Aorta (tissue), 5 donors: Measurements from ENCODE around the gene KDM5B. TPM values are rescaled to one million over a fixed set of nuclear protein-coding genes. Genes with fewer than 3 reads are reported as not detected.

Experiments used
- ATAC-seq: fragments of 200-7000 bp; cut with Tn5 transposase; one replicate; pipeline ENCODE4 v1.9.1; 2022; ENCODE audit warnings: moderate library complexity; ENCODE audit not compliant: low FRiP score
- DNase-seq, 2 donors: peaks; one replicate each; pipeline ENCODE4 v3.0.0-alpha.2; 2020
- H3K27ac ChIP-seq, 2 donors: one replicate each; pipeline ENCODE4 v1.5.1; 2013; ENCODE audit warnings: low read length in 2 of 2, mild to moderate bottlenecking in 2 of 2, moderate library complexity in 2 of 2, control low read depth in 1 of 2, inconsistent platforms in 1 of 2, low read depth in 1 of 2
- H3K27me3 ChIP-seq, 2 donors: one replicate each; pipeline ENCODE4 v1.6.1; 2013; ENCODE audit warnings: control low read depth in 1 of 2, low read length in 1 of 2, mild to moderate bottlenecking in 1 of 2, moderate library complexity in 1 of 2; ENCODE audit not compliant: insufficient read depth in 2 of 2, control insufficient read depth in 1 of 2
- H3K36me3 ChIP-seq, 2 donors: one replicate each; pipeline ENCODE4 v1.6.1; 2013; ENCODE audit warnings: control low read depth in 1 of 2, low read length in 1 of 2, mild to moderate bottlenecking in 1 of 2; ENCODE audit not compliant: insufficient read depth in 2 of 2, control insufficient read depth in 1 of 2
- H3K4me1 ChIP-seq, 2 donors: one replicate each; pipeline ENCODE4 v1.6.1; 2013; ENCODE audit warnings: low read length in 2 of 2, control low read depth in 1 of 2, mild to moderate bottlenecking in 1 of 2, moderate library complexity in 1 of 2; ENCODE audit not compliant: insufficient read depth in 2 of 2, control insufficient read depth in 1 of 2
- H3K4me3 ChIP-seq, 2 donors: one replicate each; pipeline ENCODE4 v1.5.1; 2013; ENCODE audit warnings: low read length in 2 of 2, control low read depth in 1 of 2, mild to moderate bottlenecking in 1 of 2
- H3K9me3 ChIP-seq: one replicate; pipeline ENCODE4 v1.6.1; 2013; ENCODE audit warnings: mild to moderate bottlenecking, low read length; ENCODE audit not compliant: control insufficient read depth
- WGBS, 2 donors: extraction: QIAGEN DNeasy Blood & Tissue Kit; methylation state at CpG; one replicate each; pipeline ENCODE4 v1.1.7; 2013; 5-methylcytosine and 5-hydroxymethylcytosine counted together
- intact Hi-C, 2 donors: fragments of 100-400 bp; cut with DNase I; formaldehyde crosslinking; loops; one replicate each; pipeline versions ENCODE4 v1.14.2 to v1.15.0; 2022
- polyA plus RNA-seq, 2 donors: library from polyadenylated mRNA; stranded (reverse); fragments of 200-250 nt; gene quantifications; one replicate each; pipeline ENCODE4 v1.2.3, GENCODE V29; 2013
- total RNA-seq, 2 donors: library from RNA; stranded (reverse); fragmentation: NEBNext Ultra II Directional; extraction: Animal tissue kit (Norgen Biotek cat#: 25700); gene quantifications; one replicate each; pipeline ENCODE4 v1.2.1, GENCODE V29; 2021
- donor health status: healthy with polysubstance abuse.
- donor health status: Bipolar disorder and iron deficiency.
- donor health status: DM: no; HTN: no; CAD: no.
- donor health status: DM: no; HTN: no; CAD: no.
- donor health status: DM: yes; HTN: yes; CAD: no.

KDM5B gene
- total and polyA plus RNA-seq, 4 donors = 3.1 to 75.6 (median 33.1) TPM

DNA sequence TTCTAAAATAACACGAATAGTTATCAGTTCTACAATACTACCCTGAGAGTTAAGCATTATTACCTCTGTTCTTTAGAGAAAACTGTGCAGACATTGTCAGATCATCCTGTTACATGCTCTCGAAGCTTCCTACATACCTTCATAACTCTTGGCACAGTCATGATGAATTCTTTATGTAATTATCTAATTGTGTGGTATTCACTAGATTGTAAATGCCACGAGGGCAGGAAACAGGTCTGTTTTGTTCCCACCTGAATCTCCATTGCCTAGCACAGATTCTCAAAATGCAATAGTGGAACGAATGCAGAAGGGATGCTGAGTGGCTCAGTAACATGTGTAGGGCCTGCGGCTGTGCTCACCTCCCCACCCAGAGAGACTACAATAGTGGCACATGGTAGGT lies 101.4 kb downstream of the KDM5B start:
- Histone ChIP-seq H3K4me3 (no peak overlapping the region), H3K27me3 (no peaks in the 10 kb centered on the region), H3K27ac (no peak overlapping the region), H3K9me3 (no peaks in the 10 kb centered on the region), H3K36me3 (no peaks in the 10 kb centered on the region), H3K4me1 (no peaks in the 10 kb centered on the region)
- no peak for DNase-seq
- 82 to 83% methylated on average over 5 of the region's 5 CpGs for WGBS, 2 donors
- no peak for ATAC-seq
- intact Hi-C loops = no loop called here

DNA sequence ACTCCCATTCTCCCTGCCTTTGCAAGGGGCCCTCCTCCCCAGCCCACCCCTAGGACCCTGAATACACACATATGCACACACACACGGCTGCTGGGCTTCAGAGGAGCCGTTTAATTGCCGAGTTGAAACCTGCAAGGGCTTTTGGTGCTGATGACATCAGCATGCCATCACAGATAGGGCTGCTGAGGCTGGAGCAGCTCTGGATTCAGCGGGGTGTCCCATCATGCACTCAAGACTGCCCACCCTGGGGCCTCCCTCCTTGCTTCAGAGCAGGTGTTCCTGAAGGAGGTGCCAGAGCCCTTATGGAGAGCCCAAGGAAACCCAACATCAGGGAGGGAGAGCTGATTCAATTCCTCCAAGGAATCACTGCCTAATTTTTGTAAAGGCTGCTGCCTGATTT lies 103.6 kb downstream of the KDM5B start:
- Histone ChIP-seq H3K9me3 (no peaks in the 10 kb centered on the region), H3K4me1 (no peaks in the 10 kb centered on the region), H3K4me3 (no peak overlapping the region), H3K27me3 (no peaks in the 10 kb centered on the region), H3K27ac (no peak overlapping the region), H3K36me3 (no peaks in the 10 kb centered on the region)
- ATAC-seq (no peak), DNase-seq (no peak)
- intact Hi-C loops = no loop called here
- 63 to 67% methylated on average over 4 of the region's 4 CpGs for WGBS, 2 donors

DNA sequence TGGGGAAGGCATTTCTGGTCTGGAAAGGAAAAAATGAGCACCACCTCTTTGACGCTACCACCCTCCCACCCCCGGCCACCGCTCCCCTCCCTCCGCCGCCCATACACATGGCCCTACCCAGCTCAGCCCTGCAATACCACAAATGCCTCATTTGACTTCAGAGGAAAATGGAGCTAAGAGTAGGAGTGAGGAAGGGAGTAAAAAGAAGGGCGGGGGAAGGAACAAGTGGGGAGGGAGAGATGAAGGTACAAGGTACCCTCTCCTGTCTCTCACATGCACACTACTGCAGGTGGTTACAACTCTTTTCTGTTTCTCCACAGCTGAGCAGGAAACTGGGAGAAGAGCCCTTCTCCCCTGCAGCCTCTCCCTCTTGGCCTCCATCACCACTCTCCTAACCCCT lies 105.0 kb downstream of the KDM5B start:
- no peak for DNase-seq
- Histone ChIP-seq H3K4me1 (no peaks in the 10 kb centered on the region), H3K4me3 (no peak overlapping the region), H3K9me3 (no peaks in the 10 kb centered on the region), H3K27me3 (no peaks in the 10 kb centered on the region), H3K36me3 (no peaks in the 10 kb centered on the region), H3K27ac (no peak overlapping the region)
- 62 to 81% methylated on average over 6 of the region's 6 CpGs for WGBS, 2 donors
- no peak for ATAC-seq
- intact Hi-C loops = no loop called here

DNA sequence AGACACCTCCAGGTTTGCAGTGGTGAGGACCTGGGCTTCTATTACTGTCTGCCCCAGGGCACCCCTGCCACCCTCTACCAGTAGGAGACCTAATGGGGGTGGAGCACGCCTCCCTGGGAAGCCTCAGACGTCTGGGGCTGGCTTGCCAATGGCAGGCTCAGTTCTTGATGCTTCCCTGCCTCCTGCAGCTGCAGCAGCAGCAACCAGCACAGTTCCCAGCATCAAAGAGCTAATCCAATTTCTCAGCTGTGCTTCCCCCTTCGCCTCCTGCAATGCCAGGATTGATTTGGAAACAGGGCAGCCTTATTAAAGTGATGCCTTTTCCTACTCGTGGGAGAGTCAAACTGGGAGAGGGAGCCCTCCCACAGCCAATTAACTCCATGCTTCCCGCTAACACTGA lies 106.1 kb downstream of the KDM5B start:
- H3K27ac ChIP-seq = no peak overlapping the region
- no peak overlapping the region for H3K4me3 ChIP-seq
- intact Hi-C loops = no loop called here
- H3K4me1 ChIP-seq = no peaks in the 10 kb centered on the region
- H3K9me3 ChIP-seq = no peaks in the 10 kb centered on the region
- no peaks in the 10 kb centered on the region for H3K36me3 ChIP-seq
- DNase-seq = peak in 1 of 2 donors; percentile 23
- 50 to 57% methylated on average over 5 of the region's 5 CpGs for WGBS, 2 donors
- H3K27me3 ChIP-seq = no peaks in the 10 kb centered on the region
- no peak for ATAC-seq

DNA sequence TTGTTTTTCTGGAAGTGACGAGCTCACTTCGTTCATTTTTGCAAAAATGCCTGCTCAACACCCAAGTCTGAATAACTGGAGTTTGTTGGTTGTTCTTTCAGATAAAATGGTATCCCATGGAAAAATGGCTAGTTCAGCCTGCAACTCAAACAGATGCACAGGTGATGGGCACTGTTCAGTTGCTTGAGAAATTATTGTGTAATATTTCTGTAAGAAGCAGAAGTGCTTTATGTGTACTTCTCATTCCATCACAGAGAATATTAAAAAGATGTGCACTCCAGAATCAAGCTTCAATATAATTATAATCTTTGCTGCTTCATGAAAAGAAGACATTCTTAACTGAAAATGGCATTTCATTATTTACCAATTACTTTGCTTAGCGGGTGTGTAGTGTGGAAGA lies 107.0 kb downstream of the KDM5B start:
- intact Hi-C loops = no loop called here
- no peak overlapping the region for H3K27ac ChIP-seq
- no peaks in the 10 kb centered on the region for H3K36me3 ChIP-seq
- no peaks in the 10 kb centered on the region for H3K9me3 ChIP-seq
- H3K27me3 ChIP-seq = no peaks in the 10 kb centered on the region
- no peak for ATAC-seq
- no peaks in the 10 kb centered on the region for H3K4me1 ChIP-seq
- no peak overlapping the region for H3K4me3 ChIP-seq
- DNase-seq = no peak
- 86% methylated on average over 3 of the region's 3 CpGs for WGBS, 2 donors

DNA sequence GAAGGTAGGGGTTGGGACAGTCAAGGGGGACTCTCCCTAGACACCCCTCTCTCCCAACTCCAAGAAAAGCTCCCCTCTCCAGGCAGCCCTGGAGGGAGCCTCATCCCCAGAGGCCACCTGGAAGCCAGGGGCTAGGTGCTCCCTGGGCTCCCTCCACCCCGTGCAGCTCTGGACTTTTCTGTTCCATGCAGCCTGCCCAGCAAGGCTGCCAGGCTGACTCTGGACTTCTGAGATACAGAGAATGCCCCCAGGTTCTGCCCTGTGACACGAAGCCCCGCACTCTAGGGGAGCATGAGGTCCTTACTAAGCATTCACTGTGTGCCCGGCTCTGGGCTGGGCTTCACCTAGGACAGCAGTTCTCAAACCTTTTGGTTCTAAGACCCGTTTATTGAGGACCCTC lies 108.2 kb downstream of the KDM5B start:
- H3K4me3 ChIP-seq = no peak overlapping the region
- no peaks in the 10 kb centered on the region for H3K4me1 ChIP-seq
- 67 to 72% methylated on average over 5 of the region's 5 CpGs for WGBS, 2 donors
- no peak for ATAC-seq
- DNase-seq = peak in 1 of 2 donors; percentile 51
- no peaks in the 10 kb centered on the region for H3K36me3 ChIP-seq
- H3K27me3 ChIP-seq = no peaks in the 10 kb centered on the region
- intact Hi-C loops = no loop called here
- H3K27ac ChIP-seq = no peak overlapping the region
- H3K9me3 ChIP-seq = no peaks in the 10 kb centered on the region

DNA sequence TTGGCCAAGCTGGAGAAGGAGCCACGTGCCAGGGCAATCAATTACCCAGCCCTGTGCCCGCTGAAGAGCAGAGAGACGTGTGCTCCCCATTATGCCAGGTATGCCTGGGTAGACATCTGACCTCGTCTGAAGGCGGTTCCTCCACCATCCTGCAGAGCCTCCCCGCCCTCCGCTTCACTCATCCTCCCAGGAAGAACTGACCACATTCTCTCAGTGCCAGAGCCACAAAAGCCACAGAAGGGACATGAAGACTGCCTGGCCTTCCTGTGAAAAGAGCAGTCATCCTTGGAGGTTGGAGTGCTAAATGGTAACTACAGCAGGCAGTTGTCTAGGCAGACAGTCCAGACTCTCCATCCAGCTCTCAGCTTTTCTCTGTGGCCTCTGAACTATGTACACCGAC lies 109.9 kb downstream of the KDM5B start:
- no peak overlapping the region for H3K4me3 ChIP-seq
- no peaks in the 10 kb centered on the region for H3K4me1 ChIP-seq
- H3K27me3 ChIP-seq = no peaks in the 10 kb centered on the region
- H3K36me3 ChIP-seq = no peaks in the 10 kb centered on the region
- no peak overlapping the region for H3K27ac ChIP-seq
- no peak for DNase-seq
- intact Hi-C loops = no loop called here
- 72 to 76% methylated on average over 8 of the region's 8 CpGs for WGBS, 2 donors
- H3K9me3 ChIP-seq = no peaks in the 10 kb centered on the region
- no peak for ATAC-seq

DNA sequence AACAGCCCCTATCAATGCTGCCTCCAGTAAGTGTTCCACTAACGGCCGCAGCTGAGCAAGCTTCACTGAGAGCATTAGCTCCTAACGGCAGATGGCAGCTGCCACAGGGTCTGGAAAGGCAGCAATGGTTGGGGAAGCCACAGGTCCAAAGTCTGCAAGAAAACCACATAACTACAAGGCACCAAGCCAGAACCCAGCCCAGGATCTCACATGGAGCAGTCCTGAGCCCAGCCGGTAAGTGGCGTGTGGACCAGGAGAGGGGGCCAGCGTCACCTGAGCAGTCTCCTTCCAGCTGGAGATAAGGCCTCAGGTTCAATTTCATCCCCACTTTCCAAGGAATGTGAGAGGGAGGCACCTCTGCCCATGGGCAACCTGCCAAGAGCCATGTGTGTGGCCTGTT lies 111.2 kb downstream of the KDM5B start:
- no peak overlapping the region for H3K27ac ChIP-seq
- ATAC-seq (no peak), DNase-seq (peak in 1 of 2 donors; percentile 52)
- no peaks in the 10 kb centered on the region for H3K27me3 ChIP-seq
- no peak overlapping the region for H3K4me3 ChIP-seq
- WGBS, 2 donors = 66 to 67% methylated on average over 6 of the region's 6 CpGs
- H3K36me3 ChIP-seq = no peaks in the 10 kb centered on the region
- intact Hi-C loops = no loop called here
- no peaks in the 10 kb centered on the region for H3K4me1 ChIP-seq
- no peaks in the 10 kb centered on the region for H3K9me3 ChIP-seq

DNA sequence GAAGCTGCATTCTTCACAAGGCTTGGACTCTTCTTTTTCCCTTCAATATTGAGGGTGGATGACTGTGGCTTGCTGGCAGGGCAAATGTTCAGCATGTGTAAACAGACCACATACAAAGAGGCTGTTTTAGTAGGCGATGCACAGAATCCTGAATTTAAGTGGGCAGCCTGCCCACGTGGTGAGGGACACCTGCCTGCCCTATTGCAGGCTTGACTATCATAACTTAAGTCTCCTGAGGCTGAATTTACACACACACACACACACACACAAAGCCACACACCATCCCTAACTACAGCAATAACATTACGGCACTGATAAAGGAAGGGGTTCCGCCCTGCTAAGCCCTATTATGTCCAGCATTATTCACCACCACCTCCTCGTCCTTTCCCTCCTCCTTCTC lies 113.9 kb downstream of the KDM5B start:
- intact Hi-C loops = no loop called here
- H3K36me3 ChIP-seq = no peaks in the 10 kb centered on the region
- H3K27ac ChIP-seq = no peak overlapping the region
- DNase-seq (peak in 1 of 2 donors; percentile 2), ATAC-seq (no peak)
- no peak overlapping the region for H3K4me3 ChIP-seq
- WGBS, 2 donors = 64 to 71% methylated on average over 5 of the region's 5 CpGs
- no peaks in the 10 kb centered on the region for H3K9me3 ChIP-seq
- H3K27me3 ChIP-seq = peaks cover 0 to 2% of the 10 kb centered on the region in 2 donors
- H3K4me1 ChIP-seq = no peaks in the 10 kb centered on the region
